CD4-positive, alpha-beta T cell treated with Interleukin-15 for 1 hour (primary cell): ENCODE measurements around the gene FRZB.
"Not testable (repeated sequence)": the region's sequence is repeated elsewhere in the genome, so short reads cannot be mapped to it uniquely, and the experiment has no call there.

ENCODE experiments used
- DNase-seq: peaks from one replicate; pipeline ENCODE4 v3.0.0-alpha.2; 2020

FRZB gene, protein sequence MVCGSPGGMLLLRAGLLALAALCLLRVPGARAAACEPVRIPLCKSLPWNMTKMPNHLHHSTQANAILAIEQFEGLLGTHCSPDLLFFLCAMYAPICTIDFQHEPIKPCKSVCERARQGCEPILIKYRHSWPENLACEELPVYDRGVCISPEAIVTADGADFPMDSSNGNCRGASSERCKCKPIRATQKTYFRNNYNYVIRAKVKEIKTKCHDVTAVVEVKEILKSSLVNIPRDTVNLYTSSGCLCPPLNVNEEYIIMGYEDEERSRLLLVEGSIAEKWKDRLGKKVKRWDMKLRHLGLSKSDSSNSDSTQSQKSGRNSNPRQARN

DNA sequence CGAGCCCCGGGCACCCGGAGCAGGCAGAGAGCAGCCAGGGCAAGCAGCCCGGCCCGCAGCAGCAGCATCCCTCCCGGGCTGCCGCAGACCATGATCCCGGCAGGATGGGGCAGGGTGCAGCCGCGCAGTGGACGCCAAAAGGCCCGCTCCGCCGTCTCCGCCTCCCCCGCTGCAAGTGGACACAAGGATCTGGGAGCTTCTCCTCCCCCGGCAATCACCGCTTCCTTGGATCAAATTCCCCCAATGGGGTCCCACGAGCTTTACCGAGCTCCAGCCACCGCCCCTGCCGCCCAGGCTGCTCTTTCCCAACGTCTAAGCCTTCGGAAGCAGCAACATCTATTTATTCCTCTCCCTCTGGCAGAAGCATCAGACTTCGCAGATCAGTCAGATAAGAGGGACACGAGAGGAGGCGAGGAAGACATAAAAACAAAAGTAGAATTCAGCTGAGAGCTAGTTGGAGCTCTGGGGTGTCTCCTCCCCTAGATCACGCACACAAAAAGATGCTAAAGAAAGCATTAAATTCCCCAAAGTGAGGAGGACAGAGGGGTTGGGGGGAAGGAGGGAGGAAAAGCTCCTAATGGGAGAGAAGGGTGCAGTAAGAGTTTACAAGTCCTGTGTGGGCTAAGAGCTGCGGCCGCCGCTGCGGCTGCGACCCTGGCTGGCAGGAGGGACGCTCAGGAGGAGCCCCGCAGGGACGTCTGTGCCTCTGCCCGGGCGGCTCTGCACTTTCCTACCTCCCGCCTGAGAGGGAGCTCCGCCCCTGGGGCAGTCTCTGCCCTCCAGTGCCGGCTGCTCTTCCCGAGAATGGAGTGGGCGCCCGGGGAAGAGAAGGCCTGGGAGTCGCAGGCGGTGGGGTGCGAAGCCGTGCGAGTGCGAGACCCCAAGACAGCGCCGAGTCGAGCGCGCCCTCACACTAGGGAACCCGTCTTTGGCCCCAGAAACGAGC is at the start of gene FRZB:
Gene FRZB, minus strand, starts transcription at position 177 of the 946 bp plus-strand sequence. Its CDS starts 85 bp downstream, at position 92.
- no peak for DNase-seq

DNA sequence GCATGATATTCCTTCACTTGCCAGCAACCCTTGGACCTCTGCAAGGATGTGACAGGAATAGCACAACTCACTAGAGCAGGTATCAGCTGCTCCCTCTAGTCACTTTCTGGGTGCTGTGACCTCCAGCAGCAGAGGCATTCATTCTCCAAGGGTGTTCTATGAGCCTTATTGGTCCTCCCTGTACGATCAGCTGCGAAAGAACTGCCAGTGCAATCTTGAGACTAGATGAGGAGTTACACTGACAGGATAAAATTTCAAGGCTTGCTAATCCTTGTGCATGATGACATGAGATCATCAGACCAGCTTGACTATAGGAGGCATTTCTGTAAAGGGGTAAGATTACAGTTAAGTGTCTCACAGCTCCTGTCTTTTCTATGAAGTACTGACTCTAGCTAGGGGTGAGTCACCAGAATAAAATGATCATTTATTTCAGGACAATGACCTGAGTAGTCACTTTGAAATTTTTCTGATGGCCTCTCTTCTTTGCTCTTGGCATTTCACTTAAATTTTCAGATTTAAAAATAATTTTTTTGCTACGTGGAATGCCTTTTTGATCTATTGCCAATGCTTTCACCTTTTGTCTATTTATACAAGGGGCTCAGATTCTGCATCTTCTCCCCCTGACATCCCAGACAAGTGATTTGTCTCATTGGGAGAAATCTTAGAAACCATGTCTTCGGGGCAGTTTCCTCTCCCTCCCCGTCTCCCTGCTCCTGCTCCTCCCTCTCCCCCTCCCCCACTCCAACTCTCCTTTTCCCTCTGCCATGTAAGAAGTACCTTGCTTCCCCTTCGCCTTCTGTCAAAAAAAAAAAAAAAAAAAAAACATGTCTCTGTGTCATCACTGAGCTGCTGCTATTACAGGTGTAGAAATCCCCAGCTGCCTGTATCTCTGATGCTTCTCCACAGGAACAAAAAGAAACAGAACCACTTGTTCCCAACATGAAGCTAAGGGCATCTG is 49.2 kb upstream of the FRZB start:
- no peak for DNase-seq

DNA sequence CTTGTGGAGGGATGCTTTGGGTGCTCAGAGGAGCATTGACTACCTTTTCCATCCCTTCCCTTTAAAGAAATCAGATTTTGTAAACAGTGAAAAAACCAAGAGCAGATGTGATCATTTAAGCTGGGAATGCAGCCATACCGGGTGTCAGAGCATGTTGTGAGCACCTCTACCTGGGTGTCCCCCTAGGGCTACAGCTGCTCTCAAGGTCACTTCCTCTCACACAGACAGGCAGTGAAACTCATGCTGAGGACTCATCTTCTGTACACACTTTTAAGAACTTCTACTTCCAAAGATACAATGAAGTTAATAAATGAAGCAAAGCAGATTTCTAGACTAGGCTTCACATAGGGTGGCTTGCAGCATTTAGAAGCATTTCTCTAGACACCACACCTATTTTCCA is 48.4 kb upstream of the FRZB start:
- DNase-seq, result no peak

DNA sequence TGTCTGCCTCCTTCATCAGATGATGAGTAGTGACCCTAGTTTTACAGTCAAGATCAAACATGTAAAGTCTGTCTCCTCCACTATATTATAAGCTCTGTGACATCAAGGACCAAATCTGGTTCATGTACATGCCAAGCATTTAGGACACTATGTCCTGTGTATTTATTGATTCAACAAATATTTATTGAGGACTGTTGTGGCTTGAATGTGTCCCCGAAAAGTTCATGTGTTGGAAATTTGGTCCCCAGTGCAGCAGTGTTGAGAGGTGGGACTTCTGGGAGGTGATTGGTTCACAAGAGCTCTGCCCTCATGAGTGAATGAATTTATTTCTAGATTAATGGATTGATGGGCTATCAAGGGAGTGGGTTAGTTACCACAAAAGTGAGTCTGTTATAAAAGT is 46.6 kb upstream of the FRZB start:
- DNase-seq, result no peak

DNA sequence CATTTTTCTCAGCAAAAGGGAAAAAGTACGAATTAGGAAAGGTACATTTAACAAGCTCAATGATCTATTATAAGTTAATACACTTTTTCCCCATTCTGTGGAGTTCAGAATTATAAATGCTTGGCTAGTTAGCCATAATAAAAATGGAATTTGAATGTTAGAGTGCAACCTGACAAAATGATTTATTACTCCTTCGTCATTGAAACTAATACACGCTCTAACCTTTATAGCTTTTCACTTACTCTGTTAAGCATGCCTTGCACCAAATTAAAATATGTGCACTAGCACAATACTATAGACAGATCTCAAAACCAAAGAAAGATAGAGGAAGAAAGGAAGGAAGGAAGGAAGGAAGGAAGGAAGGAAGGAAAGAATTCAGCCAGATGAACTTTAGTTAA is 46.1 kb upstream of the FRZB start:
- DNase-seq, result no peak

DNA sequence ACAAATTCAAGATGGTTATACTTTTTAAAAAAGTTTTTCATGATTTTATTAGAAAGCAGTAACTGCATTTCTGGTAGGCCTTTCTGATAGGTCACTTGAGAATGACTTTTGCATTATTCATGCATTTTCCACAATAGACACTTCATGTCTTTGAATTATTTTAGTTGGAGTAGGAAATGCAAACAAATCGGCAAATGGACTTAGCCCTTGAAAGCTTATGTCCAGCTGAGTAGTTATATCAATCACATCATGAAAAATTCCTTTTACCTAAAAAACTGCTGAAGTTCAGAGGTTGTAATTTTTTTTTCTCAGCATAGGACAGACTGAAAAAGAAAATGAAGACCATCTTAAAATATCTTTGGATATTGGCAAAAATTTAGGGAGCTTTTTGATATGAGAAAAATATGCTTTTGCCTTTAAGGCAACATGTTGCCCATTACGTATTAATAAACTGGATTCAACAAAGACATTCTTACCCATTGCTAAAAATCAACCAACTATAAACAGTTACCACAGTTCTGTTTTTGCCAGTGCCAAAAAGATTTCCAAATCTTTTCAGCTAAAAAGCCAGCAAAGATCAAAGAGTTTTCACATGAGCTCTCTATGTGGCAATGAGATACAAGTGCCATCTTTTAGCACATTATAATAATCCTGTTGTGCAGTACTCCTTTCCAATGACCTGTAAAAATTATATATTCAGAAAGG is 45.5 kb upstream of the FRZB start:
- DNase-seq, result no peak

DNA sequence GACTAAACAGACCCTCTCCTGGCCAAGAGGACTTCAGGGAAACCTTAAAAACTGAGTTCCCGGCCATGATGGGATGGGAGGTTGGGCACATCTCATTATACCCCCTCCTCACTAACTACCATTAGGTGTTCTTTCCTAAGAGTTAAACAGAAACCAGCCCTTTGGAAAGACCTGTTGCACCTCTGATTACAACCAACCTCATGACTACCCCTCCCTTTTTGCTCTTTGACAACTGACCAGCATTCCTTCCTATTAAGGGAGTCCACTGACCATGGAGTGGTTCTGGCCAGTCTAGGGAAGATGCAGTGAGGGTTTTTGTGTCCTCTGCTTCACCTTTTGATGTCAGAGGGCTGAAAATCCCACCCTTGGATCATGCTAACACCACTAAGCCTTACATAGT is 44.5 kb upstream of the FRZB start:
- no peak for DNase-seq

DNA sequence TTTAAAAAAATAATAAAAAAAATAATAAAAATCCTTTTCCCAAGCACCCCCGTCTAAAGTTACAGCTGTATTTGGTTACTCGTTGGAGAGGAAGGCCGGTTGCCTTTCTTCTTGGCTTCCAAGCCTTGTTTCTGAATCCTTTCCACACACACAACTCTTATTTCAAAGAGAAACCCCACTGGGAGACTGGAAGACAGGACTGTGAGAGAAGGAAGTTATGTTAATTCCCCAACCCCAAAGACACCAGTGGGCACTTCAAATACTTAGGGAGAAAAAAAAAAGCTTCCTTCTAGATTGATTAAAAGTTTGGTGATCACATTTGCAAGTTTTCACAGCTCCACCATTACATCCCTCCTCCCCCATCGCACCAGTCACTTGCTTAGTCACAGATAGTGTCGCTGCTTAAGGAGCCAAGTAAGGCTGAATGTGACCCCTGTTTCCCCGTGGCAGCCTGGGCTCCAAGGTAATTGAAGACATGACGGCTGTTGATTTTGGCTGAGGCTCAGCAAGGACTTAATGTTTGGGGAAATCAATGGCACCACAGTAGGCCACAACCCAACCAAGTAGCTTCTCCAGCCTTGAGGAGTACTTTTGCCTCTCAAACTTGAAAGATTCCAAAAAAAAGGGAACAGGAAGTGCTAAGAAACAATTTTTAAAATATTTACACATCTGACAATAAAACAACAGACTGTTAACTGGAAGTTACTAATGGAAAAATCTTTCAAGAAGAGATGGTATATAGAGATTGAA is 40.8 kb upstream of the FRZB start:
- DNase-seq, result no peak

DNA sequence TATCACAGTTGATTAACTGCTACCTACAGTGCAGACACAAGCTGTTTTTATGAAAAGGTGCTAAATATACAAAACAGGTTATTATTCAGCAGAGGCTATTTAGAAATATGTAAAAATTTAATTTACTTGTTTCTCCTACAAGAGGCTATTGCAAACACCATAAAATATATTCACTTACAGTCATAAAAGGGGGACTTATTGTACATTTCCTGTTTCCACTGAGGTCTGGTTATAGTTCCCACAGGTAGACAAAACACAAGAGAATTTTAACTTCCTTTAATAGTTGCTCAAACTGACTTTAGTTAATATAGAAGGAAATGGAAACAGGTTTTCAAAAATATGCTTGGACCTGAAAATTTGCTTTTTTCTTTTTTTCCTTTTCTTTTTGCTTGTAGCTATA is 40.0 kb upstream of the FRZB start:
- DNase-seq, result no peak

DNA sequence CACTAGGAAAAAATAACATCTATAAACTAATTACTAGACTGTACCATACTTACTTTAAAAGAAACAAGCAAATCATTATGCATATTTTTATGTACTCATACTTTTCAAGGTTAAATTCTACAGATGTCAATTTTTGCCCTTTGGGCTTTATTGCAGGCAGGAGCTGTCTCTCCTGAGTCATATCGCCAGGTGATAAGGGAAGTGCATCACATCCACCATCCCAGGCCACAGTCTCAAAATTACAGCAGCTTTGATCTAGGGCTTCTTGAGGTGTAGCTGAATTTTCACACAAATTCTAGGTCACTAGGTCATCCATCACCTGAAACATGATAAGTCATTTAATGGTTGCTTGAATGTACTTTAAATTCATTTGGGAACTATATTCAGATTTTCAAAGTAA is 38.4 kb upstream of the FRZB start:
- DNase-seq, result no peak

DNA sequence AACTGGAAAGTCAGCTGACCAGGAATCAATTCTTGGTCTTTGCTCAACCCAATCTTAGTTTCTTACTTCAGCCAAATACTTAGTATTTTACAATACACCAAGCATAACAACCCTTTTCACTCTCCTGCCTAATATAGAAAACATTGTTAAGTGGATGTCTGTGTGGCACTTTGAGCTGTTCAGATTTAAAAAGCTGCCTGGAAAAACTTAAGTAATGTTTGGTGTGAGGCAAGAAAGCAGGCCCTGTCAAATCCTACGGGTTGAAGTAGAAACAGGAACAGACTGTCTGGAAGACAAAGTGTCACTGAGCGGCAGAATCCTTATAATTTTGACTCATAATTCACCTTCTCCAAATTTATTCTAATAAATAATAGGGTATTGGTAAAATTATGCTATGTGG is 37.1 kb upstream of the FRZB start:
- no peak for DNase-seq

DNA sequence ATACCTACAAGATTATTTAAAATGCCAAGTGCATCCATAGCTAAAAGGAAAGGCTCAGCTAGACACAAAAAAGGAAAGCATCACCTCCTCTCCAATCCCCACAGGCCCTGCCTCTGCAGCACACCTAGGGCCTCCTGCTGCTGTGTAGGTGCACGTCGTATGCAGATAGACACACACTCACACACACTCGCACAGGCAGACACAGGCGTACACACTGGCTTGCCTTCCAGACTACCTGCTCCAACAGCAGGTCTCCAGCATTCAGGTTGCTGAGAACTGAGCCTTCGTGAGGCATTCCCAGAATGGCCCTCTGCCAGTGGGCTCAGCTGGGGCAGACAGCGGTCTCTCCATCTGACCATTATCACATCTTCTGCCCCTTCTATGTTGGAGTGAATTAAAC is 35.3 kb upstream of the FRZB start:
- no peak for DNase-seq

DNA sequence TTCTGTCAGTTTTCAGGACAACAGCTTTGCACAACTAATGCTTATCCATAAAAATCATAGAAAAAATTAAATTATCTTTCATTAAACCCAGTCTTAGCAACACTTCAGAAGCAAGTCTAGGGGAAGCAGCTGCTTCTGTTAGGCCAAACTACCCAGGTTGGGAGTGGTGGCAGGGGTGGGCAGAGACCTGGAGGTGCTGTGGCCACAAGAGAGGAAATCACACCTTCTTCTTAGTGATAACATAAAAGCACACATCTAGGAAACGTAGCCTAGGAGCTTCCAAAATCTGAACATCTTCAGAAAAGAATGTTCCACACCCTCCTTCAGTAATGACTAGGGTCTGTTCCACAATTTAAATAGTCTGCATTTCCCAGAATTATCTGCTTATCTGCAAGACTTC is 32.3 kb upstream of the FRZB start:
- no peak for DNase-seq

DNA sequence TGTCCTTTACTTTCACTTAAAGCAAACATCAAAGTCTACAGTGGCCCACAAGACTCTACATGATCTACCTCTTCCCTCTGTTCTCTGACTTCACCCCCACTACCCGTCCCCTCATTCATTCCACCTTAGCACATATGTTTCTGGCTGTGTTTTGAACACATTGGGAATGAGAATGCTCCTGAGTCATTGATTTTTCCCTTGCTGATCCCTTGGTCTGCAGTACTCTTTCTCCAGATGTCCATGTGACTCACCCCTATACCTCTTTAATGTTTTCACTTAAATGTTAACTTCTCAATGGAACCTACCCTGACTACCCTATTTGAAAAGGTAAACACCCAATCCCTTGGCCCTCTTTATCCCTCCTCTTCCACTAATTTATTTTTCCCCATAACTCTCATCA is 30.7 kb upstream of the FRZB start:
- no peak for DNase-seq

DNA sequence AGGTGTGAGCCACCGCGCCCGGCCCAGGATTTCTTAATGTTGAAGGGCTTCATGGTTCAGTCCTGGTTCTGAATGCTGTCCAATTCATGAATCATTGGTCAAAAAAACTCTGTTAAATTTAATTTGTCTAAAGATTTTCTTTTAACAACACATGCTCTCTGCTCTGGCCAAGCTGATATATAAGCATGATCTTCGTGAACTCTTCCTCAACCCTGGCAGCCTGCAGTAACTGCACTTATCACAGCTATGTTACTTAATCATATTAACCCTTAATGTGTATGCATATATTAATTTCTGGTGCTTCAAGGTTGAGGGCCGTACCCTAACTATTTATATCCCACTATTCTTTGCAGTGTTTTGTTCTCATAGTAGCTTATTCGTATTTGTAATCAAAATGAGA is 29.4 kb upstream of the FRZB start:
- DNase-seq, result no peak

DNA sequence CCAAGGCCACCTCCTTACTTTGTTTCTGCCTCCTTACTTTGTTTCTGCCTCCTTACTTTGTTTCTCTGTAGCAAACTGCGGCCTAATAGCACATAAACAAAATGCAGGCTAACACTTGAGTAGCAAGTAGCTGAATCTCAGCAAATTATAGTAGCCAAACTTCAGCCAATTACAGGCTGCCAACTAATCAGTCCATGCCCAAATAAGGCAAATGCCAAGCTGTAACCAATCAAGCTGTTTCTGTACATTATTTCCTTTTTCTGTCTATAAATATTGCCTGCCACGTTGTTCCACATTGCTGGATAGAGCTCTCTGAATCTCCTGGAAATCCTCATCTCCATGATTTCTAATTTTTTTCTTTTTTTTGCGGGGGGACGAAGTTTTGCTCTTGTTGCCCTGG is 28.7 kb upstream of the FRZB start:
- DNase-seq, result no peak

DNA sequence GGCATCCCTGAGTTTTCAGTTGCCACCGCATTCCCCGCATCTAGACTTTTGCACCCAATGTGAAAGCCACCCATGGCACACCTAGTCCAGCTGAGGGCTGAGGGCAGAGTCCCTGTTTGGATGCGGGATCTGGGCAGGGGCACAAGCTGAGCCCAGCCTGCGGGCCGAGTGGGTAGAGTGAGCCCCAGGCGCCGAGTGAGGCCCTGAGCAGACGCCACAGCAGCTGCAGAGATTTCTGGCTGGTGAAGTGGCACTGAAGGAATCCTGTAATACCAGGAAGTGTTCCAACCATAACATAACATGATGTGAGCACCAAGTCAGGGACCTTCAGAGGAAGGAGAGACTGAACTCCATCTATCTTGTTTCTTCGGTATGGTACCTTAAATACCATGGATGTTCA is 27.7 kb upstream of the FRZB start:
- no peak for DNase-seq

DNA sequence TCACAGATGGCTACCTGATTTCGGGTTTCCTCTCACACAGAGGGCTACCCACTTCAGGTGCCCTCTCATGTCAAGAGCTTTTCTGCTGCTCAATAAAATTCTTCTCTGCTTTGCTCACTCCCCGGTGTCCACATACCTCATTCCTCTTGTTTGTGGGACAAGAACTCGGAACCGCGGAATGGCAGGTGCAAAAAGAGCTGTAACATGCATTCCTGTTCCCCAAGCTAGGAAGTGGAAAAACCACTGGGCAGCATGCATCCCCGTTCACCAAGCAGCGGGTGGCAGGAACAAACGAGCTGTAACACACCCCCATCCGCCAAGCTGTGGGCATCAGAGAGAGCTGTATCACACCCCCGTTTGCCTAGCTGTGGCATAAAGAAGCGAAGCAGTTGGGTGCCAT is 27.2 kb upstream of the FRZB start:
- no peak for DNase-seq

DNA sequence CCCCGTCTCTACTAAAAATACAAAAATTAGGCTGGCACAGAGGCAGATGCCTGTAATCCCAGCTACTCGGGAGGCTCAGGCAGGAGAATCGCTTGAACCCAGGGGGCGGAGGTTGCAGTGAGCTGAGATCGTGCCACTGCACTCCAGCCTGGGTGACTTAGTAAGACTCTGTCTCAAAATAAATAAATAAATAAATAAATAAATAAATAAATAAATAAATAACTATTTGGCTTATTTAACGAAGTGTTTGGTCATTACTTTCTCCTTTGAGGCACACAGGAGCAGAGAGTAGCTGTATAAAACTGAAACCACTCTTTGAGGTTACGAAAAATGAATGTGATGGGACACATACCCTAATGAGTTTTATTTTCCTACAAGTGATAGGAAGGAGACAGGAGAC is 26.6 kb upstream of the FRZB start:
- DNase-seq, result not testable (repeated sequence)

DNA sequence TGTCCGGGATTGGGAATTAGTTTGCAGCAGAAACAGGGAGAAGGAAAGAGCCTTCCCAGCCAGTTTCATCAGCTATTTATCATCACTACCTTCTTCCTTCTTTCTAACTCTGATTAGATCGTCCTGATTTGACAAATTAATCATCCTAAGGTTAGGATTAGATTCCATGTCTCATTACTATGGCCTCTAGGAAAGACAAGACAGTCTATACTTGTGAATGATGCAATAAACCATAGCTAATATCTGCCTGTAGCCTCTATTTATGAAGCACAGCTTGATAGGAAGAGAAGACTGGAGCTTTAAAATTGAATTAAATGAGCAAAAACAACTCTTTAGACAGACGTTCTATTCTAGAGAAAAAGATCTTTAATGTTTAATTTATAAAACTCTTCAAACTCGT is 25.2 kb upstream of the FRZB start:
- DNase-seq, result no peak

DNA sequence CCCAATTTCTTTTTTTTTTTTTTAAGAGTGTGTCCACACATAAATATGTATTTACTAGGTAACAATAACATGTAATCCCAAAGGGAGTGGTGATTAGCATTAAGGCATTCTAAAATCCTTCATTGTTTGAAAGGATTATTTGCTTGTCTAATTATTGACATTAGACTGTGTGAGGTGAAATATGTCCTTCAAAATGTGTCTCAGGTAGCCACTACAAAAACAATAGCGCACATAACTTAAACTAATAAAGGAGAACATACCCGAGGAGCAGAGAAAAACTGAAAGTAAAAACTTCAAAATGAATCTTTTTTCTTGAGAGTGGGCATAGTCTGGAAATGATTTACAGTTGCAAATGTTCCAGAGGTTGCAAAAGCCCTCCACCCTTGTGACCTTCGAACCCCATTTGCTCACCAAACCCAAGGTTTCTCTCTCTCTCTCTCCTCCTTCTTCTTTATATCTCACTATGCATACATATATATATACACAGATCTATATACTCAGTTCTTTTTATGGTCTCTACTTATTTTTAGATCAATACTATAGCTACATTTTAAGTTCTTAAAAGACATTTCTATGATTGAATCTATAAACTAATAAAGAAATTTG is 24.4 kb upstream of the FRZB start:
- no peak for DNase-seq
